Fibroblast of the conjunctiva (primary cell): ENCODE results near the gene PYDC1.
"Not testable (repeated sequence)": the region's sequence is repeated elsewhere in the genome, so short reads cannot be mapped to it uniquely, and the experiment has no call there.

ENCODE experiments used
- DNase-seq: peaks from one replicate; pipeline ENCODE4 v3.0.0-alpha.2; 2010; ENCODE audit warnings: low read depth

The PYDC1 gene

GRCh38 chr16:31221357-31222160 is 4.6 kb upstream of the PYDC1 start:
- DNase-seq: no peak

- no peak for DNase-seq
Measured at GRCh38 chr16:31219154-31219741, 2.3 kb upstream of the PYDC1 start.

- DNase-seq: no peak
Measured at GRCh38 chr16:31217136-31217530, 198 bp upstream of the PYDC1 start.

GRCh38 chr16:31215287-31216162 is 1.4 kb downstream of the PYDC1 start:
- no peak for DNase-seq

GRCh38 chr16:31214708-31215286 is 2.1 kb downstream of the PYDC1 start:
- DNase-seq: no peak

GRCh38 chr16:31213877-31214707 is 2.8 kb downstream of the PYDC1 start, which contains the start of gene TRIM72:
Gene TRIM72, plus strand, starts transcription at chr16:31214119. Its CDS starts 620 bp downstream, at chr16:31214739.
- no peak for DNase-seq

GRCh38 chr16:31213342-31213741 is 3.6 kb downstream of the PYDC1 start:
- DNase-seq: no peak

GRCh38 chr16:31206776-31207175 is 10.2 kb downstream of the PYDC1 start:
- DNase-seq: no peak

GRCh38 chr16:31204871-31205666 is 11.9 kb downstream of the PYDC1 start:
- no peak for DNase-seq

- no peak for DNase-seq
Measured at GRCh38 chr16:31202414-31203375, 14.2 kb downstream of the PYDC1 start, which contains the start of gene PYCARD. Gene PYCARD, minus strand, starts transcription at chr16:31202760. Its CDS starts 70 bp downstream, at chr16:31202690.

- DNase-seq: no peak
Measured at GRCh38 chr16:31201582-31202413, 15.1 kb downstream of the PYDC1 start.

GRCh38 chr16:31200821-31201568 is 15.9 kb downstream of the PYDC1 start:
- DNase-seq: no peak

GRCh38 chr16:31200111-31200510 is 16.8 kb downstream of the PYDC1 start:
- DNase-seq: not testable (repeated sequence)

- DNase-seq: no peak
Measured at GRCh38 chr16:31199430-31200041, 17.4 kb downstream of the PYDC1 start.

GRCh38 chr16:31198207-31198882 is 18.6 kb downstream of the PYDC1 start:
- no peak for DNase-seq

- no peak for DNase-seq
Measured at GRCh38 chr16:31196324-31197088, 20.4 kb downstream of the PYDC1 start.
